ENCODE measurements around the gene MYO1D.
"Not testable (repeated sequence)": the region's sequence is repeated elsewhere in the genome, so short reads cannot be mapped to it uniquely, and the experiment has no call there.

The MYO1D gene

GRCh38 chr17:32771396-32771795, 105.5 kb downstream of the MYO1D start:
- DNase-seq: no peak

GRCh38 chr17:32769846-32770245, 107.1 kb downstream of the MYO1D start:
- DNase-seq: peak; percentile 11

- DNase-seq: no peak
Measured at GRCh38 chr17:32763855-32764439, 113.0 kb downstream of the MYO1D start.

GRCh38 chr17:32759476-32759875, 117.4 kb downstream of the MYO1D start:
- no peak for DNase-seq

GRCh38 chr17:32757963-32758362, 119.0 kb downstream of the MYO1D start:
- DNase-seq: no peak

GRCh38 chr17:32756696-32757095, 120.2 kb downstream of the MYO1D start:
- no peak for DNase-seq

- DNase-seq: peak; percentile 56
Measured at GRCh38 chr17:32755045-32755805, 121.7 kb downstream of the MYO1D start.

GRCh38 chr17:32752934-32753333, 124.0 kb downstream of the MYO1D start:
- DNase-seq: no peak

- DNase-seq: no peak
Measured at GRCh38 chr17:32747856-32748255, 129.1 kb downstream of the MYO1D start.

- no peak for DNase-seq
Measured at GRCh38 chr17:32746698-32747097, 130.2 kb downstream of the MYO1D start.

GRCh38 chr17:32746280-32746679, 130.6 kb downstream of the MYO1D start:
- no peak for DNase-seq

GRCh38 chr17:32742681-32743538, 134.0 kb downstream of the MYO1D start:
- no peak for DNase-seq

- no peak for DNase-seq
Measured at GRCh38 chr17:32741381-32741780, 135.5 kb downstream of the MYO1D start.

- DNase-seq: no peak
Measured at GRCh38 chr17:32739722-32740121, 137.2 kb downstream of the MYO1D start.

GRCh38 chr17:32739151-32739550, 137.8 kb downstream of the MYO1D start:
- DNase-seq: not testable (repeated sequence)

GRCh38 chr17:32733401-32733800, 143.5 kb downstream of the MYO1D start:
- DNase-seq: no peak

- DNase-seq: no peak
Measured at GRCh38 chr17:32732900-32733299, 144.0 kb downstream of the MYO1D start.

- DNase-seq: no peak
Measured at GRCh38 chr17:32732296-32732642, 144.7 kb downstream of the MYO1D start.

- no peak for DNase-seq
Measured at GRCh38 chr17:32731556-32732295, 145.2 kb downstream of the MYO1D start.

- DNase-seq: no peak
Measured at GRCh38 chr17:32727681-32728080, 149.2 kb downstream of the MYO1D start.

- DNase-seq: no peak
Measured at GRCh38 chr17:32725697-32726096, 151.2 kb downstream of the MYO1D start.

GRCh38 chr17:32723310-32723955, 153.5 kb downstream of the MYO1D start:
- DNase-seq: no peak

- no peak for DNase-seq
Measured at GRCh38 chr17:32722733-32723132, 154.2 kb downstream of the MYO1D start.

Data from NCI-H1092 treated with DMSO at 0.1 percent for 48 hours (cell line).